ENCODE data around the gene RALGAPA2. TPM values are rescaled to one million over a fixed set of nuclear protein-coding genes. Genes with fewer than 3 reads are reported as not detected.
A peak's percentile ranks its signal among the peaks of the same experiment; 100 is the strongest.

RALGAPA2 gene
- total and polyA plus RNA-seq, 2 of the 13 experiments (the other 11 are each of a cell fraction or from before 2014, with no cell fraction given), result 13.8 to 17.7 TPM

DNA sequence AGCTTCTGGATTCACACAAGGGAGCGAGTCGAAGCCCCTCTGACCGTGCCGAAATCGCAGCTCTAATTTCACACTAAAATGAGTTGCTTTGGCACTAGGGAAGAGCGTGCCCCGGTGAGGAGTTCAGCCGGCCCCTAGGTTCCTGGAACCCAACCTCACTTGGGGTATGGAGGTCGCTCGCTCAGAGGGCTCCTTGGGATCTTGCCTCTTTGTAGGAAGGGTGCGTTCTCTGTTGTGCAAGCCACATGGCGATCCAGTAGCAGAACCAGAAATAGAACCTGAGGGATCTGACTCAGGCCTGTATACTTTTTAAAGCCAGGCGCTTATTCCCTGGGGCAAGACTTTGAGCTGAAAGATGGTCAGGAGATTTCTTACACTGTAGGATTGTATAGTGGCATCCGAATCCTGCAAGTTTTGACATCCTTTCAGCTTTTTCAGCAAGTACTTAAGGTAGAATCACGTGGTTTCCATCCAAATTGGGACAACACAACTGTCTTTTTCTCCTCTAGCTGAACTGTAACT lies 861 bp upstream of the RALGAPA2 start (continued):
- TF ChIP-seq TARDBP (CRISPR knock-in tag; IDR thresholded peaks at IDR 0.05), result no peak
- no peak for TF ChIP-seq ZNF780A (CRISPR knock-in tag; IDR thresholded peaks at IDR 0.05)
- TF ChIP-seq POLR2A (IDR thresholded peaks at IDR 0.05; ENCODE audit: insufficient read depth in 1 of 2, low read depth in 2 of 2, low read length in 2 of 2), result no peak
- TF ChIP-seq RBFOX2 (IDR thresholded peaks at IDR 0.05; ENCODE audit: low read depth, low read length), result no peak
- TF ChIP-seq, protein P1, sequence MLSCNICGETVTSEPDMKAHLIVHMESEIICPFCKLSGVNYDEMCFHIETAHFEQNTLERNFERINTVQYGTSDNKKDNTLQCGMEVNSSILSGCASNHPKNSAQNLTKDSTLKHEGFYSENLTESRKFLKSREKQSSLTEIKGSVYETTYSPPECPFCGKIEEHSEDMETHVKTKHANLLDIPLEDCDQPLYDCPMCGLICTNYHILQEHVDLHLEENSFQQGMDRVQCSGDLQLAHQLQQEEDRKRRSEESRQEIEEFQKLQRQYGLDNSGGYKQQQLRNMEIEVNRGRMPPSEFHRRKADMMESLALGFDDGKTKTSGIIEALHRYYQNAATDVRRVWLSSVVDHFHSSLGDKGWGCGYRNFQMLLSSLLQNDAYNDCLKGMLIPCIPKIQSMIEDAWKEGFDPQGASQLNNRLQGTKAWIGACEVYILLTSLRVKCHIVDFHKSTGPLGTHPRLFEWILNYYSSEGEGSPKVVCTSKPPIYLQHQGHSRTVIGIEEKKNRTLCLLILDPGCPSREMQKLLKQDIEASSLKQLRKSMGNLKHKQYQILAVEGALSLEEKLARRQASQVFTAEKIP (CRISPR knock-in tag; IDR thresholded peaks at IDR 0.05; ENCODE audit: borderline replicate concordance), result no peak
- no peak for TF ChIP-seq MBNL3 (CRISPR knock-in tag; conservative IDR thresholded peaks at IDR 0.05)
- TF ChIP-seq ZNF446 (CRISPR knock-in tag; IDR thresholded peaks at IDR 0.05), result 0 out of 2 replicates have a peak, but pooled peaks have one; percentile 30
- TF ChIP-seq ZNF629 (CRISPR knock-in tag; conservative IDR thresholded peaks at IDR 0.05), result no peak
- TF ChIP-seq, protein P2, sequence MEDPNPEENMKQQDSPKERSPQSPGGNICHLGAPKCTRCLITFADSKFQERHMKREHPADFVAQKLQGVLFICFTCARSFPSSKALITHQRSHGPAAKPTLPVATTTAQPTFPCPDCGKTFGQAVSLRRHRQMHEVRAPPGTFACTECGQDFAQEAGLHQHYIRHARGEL (CRISPR knock-in tag; IDR thresholded peaks at IDR 0.05), result no peak
- no peak for TF ChIP-seq ZNF75D (CRISPR knock-in tag; IDR thresholded peaks at IDR 0.05; ENCODE audit: borderline replicate concordance)
- no peak for TF ChIP-seq ZNF256 (CRISPR knock-in tag; conservative IDR thresholded peaks at IDR 0.05)
- TF ChIP-seq ZNF34 (CRISPR knock-in tag; IDR thresholded peaks at IDR 0.05; ENCODE audit: borderline replicate concordance), result no peak
- no peak for TF ChIP-seq NR1H2 (CRISPR knock-in tag; IDR thresholded peaks at IDR 0.05; ENCODE audit: borderline replicate concordance, low read depth)
- TF ChIP-seq MTA3 (CRISPR knock-in tag; IDR thresholded peaks at IDR 0.05), result no peak
- TF ChIP-seq, protein P3, sequence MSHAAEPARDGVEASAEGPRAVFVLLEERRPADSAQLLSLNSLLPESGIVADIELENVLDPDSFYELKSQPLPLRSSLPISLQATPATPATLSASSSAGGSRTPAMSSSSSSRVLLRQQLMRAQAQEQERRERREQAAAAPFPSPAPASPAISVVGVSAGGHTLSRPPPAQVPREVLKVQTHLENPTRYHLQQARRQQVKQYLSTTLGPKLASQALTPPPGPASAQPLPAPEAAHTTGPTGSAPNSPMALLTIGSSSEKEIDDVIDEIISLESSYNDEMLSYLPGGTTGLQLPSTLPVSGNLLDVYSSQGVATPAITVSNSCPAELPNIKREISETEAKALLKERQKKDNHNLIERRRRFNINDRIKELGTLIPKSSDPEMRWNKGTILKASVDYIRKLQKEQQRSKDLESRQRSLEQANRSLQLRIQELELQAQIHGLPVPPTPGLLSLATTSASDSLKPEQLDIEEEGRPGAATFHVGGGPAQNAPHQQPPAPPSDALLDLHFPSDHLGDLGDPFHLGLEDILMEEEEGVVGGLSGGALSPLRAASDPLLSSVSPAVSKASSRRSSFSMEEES (CRISPR knock-in tag; IDR thresholded peaks at IDR 0.05), result no peak
- TF ChIP-seq ZNF768 (CRISPR knock-in tag; IDR thresholded peaks at IDR 0.05), result no peak
- no peak; the same call in 1 of the 2 replicates for TF ChIP-seq ZNF205 (CRISPR knock-in tag; IDR thresholded peaks at IDR 0.05)
- no peak for TF ChIP-seq ATRX (CRISPR knock-in tag; IDR thresholded peaks at IDR 0.05; ENCODE audit: borderline replicate concordance)
- no peak; the same call in 1 of the 2 replicates for TF ChIP-seq KDM5B (CRISPR knock-in tag; IDR thresholded peaks at IDR 0.05; ENCODE audit: borderline replicate concordance)
- TF ChIP-seq SSRP1 (CRISPR knock-in tag; IDR thresholded peaks at IDR 0.05), result no peak
- 0 out of 2 replicates have a peak, but pooled peaks have one; percentile 66 for TF ChIP-seq ISX (CRISPR knock-in tag; conservative IDR thresholded peaks at IDR 0.05)
- TF ChIP-seq SOX6 (IDR thresholded peaks at IDR 0.05), result no peak
- no peak for TF ChIP-seq SOX6 (CRISPR knock-in tag; IDR thresholded peaks at IDR 0.05)
- TF ChIP-seq, protein P4, sequence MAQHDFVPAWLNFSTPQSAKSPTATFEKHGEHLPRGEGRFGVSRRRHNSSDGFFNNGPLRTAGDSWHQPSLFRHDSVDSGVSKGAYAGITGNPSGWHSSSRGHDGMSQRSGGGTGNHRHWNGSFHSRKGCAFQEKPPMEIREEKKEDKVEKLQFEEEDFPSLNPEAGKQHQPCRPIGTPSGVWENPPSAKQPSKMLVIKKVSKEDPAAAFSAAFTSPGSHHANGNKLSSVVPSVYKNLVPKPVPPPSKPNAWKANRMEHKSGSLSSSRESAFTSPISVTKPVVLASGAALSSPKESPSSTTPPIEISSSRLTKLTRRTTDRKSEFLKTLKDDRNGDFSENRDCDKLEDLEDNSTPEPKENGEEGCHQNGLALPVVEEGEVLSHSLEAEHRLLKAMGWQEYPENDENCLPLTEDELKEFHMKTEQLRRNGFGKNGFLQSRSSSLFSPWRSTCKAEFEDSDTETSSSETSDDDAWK (CRISPR knock-in tag; IDR thresholded peaks at IDR 0.05), result no peak
- no peak for TF ChIP-seq RARA (CRISPR knock-in tag; IDR thresholded peaks at IDR 0.05)
- TF ChIP-seq GZF1 (CRISPR knock-in tag; IDR thresholded peaks at IDR 0.05), result no peak
- no peak for TF ChIP-seq NFIC (IDR thresholded peaks at IDR 0.05; ENCODE audit: low read length)
- TF ChIP-seq ESRRA (CRISPR knock-in tag; IDR thresholded peaks at IDR 0.05; ENCODE audit: low read depth), result no peak
- TF ChIP-seq, protein P5, sequence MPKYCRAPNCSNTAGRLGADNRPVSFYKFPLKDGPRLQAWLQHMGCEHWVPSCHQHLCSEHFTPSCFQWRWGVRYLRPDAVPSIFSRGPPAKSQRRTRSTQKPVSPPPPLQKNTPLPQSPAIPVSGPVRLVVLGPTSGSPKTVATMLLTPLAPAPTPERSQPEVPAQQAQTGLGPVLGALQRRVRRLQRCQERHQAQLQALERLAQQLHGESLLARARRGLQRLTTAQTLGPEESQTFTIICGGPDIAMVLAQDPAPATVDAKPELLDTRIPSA (CRISPR knock-in tag; IDR thresholded peaks at IDR 0.05; ENCODE audit: borderline replicate concordance), result no peak

Data from HepG2 (cell line).